ENCODE data around the gene ARL6IP4. TPM values are rescaled to one million over a fixed set of nuclear protein-coding genes. Genes with fewer than 3 reads are reported as not detected.
"Not testable (repeated sequence)": the region's sequence is repeated elsewhere in the genome, so short reads cannot be mapped to it uniquely, and the experiment has no call there.

Gene ARL6IP4
- total RNA-seq, 1 donor from 2014 or later, result 189 TPM

- DNase-seq (ENCODE audit: extremely low read depth, low read depth, low spot score), result no peak
Observed at GRCh38 chr12:123005081-123005626, 24.7 kb downstream of the ARL6IP4 start.

DNA sequence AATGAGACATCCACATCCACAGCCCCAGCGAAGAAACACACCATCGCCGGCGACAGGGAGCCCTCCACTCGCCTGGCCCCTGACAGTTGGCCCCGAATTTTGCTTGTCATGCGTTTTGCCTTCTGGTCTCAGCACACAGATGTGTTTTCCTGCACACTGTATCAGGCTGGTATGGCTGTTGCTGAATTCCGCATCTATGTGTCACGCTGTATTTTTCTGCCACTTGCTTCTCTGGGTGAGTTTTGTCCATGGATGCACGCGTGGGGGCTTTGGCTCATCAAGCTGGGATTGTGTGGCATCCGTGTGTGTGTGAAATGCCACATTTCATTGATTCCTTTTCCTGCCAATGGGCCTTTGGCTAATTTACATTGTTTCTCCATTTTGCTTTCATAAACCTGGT lies 26.5 kb downstream of the ARL6IP4 start:
- no peak for DNase-seq (ENCODE audit: extremely low read depth, low read depth, low spot score)

DNA sequence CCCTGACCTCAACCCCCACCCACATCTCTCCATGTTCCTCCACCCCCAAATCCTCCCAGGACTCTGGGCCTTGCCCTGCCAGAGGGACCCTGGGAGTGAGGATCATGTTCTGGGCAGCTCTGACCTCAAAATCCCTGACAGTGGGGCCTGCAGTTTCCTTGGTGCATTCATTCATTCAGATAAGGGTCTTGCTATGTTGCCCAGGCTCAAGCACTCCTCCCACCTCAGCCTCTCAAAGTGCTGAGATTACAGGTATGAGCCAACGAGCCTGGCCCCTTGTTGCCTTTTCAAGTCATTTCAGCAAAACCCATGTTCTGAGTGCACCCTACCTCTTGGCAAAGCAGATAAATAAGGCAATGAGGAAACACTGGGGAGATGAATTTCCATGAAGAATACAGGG lies 29.6 kb downstream of the ARL6IP4 start:
- no peak for DNase-seq (ENCODE audit: extremely low read depth, low read depth, low spot score)

GRCh38 chr12:123010681-123011080 lies 30.2 kb downstream of the ARL6IP4 start:
- DNase-seq (ENCODE audit: extremely low read depth, low read depth, low spot score), result no peak

DNA sequence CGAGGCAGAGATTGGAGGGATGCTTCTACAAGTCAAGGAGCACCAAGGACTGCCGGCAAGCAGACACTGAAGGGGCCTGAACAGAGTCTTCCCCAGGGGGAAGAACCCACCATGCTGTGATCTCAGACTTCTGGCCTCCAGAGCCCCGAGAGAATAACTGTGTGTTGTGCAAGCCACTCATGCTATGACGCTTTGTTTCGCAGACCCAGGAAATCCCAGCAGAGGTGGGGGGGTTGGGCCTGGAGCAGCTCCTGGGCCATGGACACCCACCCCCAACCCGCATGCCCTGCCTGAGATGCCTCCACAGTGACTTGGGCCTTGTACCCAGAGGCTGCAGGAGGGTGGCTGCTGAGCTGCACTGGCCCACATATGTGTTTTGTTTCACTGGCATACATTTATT lies 31.2 kb downstream of the ARL6IP4 start:
- no peak for DNase-seq (ENCODE audit: extremely low read depth, low read depth, low spot score)

DNA sequence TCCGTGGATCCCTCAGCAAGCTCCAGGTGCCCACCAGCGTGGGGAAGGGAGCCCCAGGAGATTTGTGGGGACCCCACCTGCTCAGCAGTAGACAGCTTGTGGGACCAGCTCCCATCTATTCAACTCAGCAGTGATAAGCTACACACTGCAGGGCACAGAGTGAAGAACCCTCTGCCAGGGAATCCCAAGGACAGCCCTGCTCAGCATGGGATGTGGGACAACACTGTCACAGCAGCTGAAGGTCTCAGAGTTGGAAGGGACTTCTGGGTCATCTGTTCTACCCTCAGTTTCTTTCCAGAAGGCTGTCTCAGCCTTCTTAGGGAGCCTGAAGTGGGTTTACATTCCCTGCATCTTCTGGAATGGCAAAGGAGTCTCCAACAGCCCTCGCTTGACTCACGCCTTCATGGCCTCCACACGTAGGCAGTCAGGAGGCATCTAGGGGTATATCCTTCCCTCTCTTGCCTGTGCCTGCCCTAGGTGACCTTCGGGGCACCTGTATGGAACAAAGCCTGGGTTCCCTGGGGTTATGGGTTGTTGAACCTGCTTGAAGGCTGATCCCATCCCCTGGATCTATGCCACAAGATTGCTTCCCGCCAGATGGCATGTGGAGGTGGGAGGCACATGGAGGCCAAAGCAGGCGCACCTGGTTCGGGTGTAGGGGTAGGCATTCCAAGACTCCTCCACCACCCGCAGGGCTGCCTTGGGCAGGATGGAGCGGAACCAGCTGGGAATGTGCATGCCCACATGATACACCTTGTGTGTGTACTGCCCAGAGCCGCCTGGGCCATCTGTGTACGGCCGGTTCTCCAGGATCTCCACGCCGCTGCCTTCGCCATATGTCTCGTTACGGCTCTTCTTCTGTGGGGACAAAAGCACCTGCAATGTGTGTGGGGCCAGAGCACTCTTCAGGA lies 33.0 kb downstream of the ARL6IP4 start:
- no peak for DNase-seq (ENCODE audit: extremely low read depth, low read depth, low spot score)

DNA sequence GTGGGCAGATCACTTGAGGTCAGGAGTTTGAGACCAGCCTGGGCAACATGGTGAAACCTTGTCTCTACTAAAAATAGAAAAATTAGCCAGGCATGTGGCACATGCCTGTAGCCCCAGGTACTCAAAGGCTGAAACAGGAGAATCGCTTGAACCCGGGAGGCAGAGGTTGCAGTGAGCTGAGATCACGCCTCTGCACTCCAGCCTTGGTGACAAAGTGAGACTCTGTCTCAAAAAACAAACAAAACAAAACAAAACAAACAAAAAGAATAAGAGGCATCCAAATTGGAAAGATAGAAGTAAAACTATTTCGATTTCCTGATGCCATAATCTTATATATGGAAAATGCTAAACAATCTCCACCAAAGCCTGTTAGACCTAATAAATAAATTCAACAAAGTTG lies 34.0 kb downstream of the ARL6IP4 start:
- DNase-seq (ENCODE audit: extremely low read depth, low read depth, low spot score), result not testable (repeated sequence)

- no peak for DNase-seq (ENCODE audit: extremely low read depth, low read depth, low spot score)
Observed at GRCh38 chr12:123017753-123018152, 37.3 kb downstream of the ARL6IP4 start.

GRCh38 chr12:123019841-123020138 lies 39.3 kb downstream of the ARL6IP4 start:
- no peak for DNase-seq (ENCODE audit: extremely low read depth, low read depth, low spot score)

DNA sequence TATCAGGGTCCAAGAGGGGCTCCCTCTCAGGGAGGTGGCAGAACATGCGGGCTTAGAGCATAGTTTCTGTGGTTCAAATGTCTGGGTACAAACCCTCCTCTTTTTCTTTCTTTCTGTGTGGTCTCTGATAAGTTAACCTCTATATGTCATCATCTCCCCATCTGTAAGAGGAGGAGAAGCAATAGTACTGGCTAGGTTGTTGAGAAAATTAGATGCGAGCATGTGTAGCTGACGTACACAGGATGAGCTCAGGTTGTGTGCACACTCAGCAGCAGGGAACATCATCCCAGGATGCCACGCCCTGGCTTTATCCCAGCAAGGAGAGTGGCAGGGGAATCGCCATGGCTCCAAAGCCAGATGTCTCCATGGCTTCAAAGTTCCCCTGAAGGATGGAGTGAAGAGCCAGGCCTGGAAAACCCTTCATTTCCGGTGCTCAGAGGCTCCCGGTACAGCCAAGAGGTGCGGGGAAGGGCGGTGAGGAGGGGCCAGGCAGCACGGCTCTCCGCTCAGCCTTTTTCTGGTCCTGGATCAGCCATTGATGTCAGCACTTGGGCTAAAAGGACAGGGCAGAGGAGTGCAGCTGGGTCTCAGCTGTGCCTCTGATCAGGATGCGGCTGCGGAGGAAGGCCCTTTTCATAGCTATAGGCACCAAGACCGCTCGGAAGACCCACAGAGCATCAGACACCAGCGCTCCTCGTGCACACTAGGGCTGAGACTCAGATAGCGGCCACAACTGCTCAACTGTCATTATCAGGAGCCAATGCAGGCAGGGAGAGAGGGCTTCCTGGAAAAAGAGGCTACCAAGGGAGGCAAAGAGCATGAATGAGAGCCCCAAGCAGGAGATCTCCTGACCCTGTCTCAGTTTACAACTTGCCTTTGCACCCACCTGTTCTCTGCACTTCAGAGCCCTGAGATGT lies 41.5 kb downstream of the ARL6IP4 start:
- no peak for DNase-seq (ENCODE audit: extremely low read depth, low read depth, low spot score)

DNA sequence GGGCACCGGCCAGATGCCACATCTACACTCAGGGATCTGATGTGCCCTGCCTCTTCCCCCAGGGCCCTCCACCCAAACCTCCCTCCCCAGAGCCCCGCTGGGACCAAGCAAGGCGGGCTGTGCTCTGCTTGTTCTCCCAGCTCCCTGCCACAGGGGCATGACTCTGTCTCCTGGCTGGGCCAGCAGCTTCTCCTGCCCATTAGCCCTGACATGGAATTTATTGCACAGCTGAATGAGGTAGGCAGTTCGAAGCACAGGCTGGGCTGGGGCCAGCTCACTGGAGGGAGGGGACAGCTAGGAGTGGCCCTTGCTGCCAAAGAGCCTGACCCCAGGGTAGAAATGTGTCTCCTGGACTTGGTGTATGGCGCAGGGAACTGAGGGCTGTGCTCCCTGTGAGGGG lies 42.4 kb downstream of the ARL6IP4 start:
- DNase-seq (ENCODE audit: extremely low read depth, low read depth, low spot score), result no peak

GRCh38 chr12:123024819-123025391 lies 44.4 kb downstream of the ARL6IP4 start:
- no peak for DNase-seq (ENCODE audit: extremely low read depth, low read depth, low spot score)

- no peak for DNase-seq (ENCODE audit: extremely low read depth, low read depth, low spot score)
Observed at GRCh38 chr12:123026094-123026853, 45.8 kb downstream of the ARL6IP4 start.

GRCh38 chr12:123027726-123028445 lies 47.4 kb downstream of the ARL6IP4 start:
- no peak for DNase-seq (ENCODE audit: extremely low read depth, low read depth, low spot score)

DNA sequence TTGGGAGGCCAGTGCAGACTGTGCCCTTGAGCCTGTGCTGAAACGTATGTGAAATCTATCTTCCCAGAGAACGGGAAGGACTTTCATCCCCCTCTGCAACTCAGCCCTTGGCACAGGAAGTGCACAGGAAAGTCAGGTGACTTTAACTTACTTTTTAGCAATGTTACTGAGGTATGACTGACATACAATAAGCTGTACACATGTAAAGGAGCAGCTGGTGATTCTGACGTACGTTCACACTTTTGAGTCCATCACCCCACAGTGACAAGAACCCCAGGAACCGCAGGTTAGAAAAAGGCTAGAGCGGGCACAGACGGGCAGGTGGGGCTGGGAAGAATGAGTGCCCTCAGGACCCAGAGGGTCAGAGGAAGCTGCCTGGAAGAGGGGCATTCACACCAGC lies 48.0 kb downstream of the ARL6IP4 start:
- no peak for DNase-seq (ENCODE audit: extremely low read depth, low read depth, low spot score)

DNA sequence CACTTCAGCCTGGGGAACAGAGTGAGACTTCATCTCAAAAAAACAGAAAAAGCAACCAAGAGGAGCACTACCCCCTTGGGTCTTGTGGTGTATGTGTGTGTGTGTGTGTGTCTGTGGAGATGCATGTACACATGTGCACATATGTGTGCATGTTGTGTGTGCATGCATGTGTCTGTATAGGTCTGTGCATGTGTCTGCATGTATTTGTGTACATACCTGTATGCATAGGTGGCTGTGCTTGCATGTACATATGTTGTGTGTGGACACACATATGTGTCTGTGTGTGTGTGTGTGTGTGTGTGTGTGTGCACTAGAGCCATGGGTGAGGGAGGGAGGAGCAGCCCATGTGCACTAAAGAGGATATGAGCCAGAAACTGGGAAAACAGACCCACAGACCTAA lies 49.1 kb downstream of the ARL6IP4 start:
- no peak for DNase-seq (ENCODE audit: extremely low read depth, low read depth, low spot score)

DNA sequence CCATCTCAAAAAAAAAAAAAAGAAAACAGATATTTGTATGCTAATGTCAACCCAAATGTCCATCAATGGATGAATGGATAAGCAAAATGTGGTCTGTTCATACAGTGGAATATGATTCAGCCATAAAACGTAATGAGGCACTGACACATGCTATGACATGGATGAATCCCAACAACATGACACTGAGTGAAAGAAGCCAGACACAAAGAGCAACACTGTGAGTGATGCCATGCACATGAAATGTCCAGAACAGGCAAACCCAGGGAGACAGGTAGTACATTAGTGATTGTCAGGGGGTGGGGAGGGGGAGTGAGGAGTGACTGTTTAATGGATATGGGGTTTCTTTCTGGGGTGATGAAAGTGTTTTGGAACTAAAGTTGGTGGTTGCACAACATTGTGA lies 50.2 kb downstream of the ARL6IP4 start:
- no peak for DNase-seq (ENCODE audit: extremely low read depth, low read depth, low spot score)

GRCh38 chr12:123031171-123031845 lies 50.8 kb downstream of the ARL6IP4 start:
- DNase-seq (ENCODE audit: extremely low read depth, low read depth, low spot score), result no peak
